Fibroblast of villous mesenchyme (primary cell): Measurements from ENCODE around the gene RPIA. TPM values are rescaled to one million over a fixed set of nuclear protein-coding genes. Genes with fewer than 3 reads are reported as not detected.

Experiments used
- DNase-seq: peaks from one replicate; pipeline ENCODE4 v3.0.0-alpha.2; 2010; ENCODE audit warnings: low read depth
- H3K4me3 ChIP-seq: 2 replicates; pipeline ENCODE4 v1.5.1; 2011; ENCODE audit warnings: low read depth, mild to moderate bottlenecking, low read length
- CTCF ChIP-seq: IDR thresholded peaks from 2 replicates; pipeline ENCODE4 v1.5.1; 2012; ENCODE audit warnings: low read depth, mild to moderate bottlenecking, low read length; ENCODE audit not compliant: insufficient read depth
- total RNA-seq: library from RNA; depleted of rRNA; stranded (reverse); fragments of >200 nt; gene quantifications from 2 replicates; pipeline ENCODE4 v1.2.3, GENCODE V29; 2012

Gene RPIA
- total RNA-seq, 1 donor = 9.5 TPM

GRCh38 chr2:88711289-88711688 is 19.8 kb downstream of the RPIA start:
- no peak for TF ChIP-seq CTCF
- DNase-seq = no peak
- H3K4me3 ChIP-seq = no peak overlapping the region

- no peak overlapping the region for H3K4me3 ChIP-seq
- no peak for TF ChIP-seq CTCF
- DNase-seq = no peak
Measured at GRCh38 chr2:88711897-88712296, 20.4 kb downstream of the RPIA start.

- H3K4me3 ChIP-seq = no peak overlapping the region
- no peak for DNase-seq
- no peak for TF ChIP-seq CTCF
Measured at GRCh38 chr2:88713408-88713807, 21.9 kb downstream of the RPIA start.

- no peak for TF ChIP-seq CTCF
- no peak overlapping the region for H3K4me3 ChIP-seq
- DNase-seq = no peak
Measured at GRCh38 chr2:88714667-88715066, 23.2 kb downstream of the RPIA start.

GRCh38 chr2:88720399-88720798 is 28.9 kb downstream of the RPIA start:
- no peak for DNase-seq
- H3K4me3 ChIP-seq = no peak overlapping the region
- TF ChIP-seq CTCF = no peak

- no peak for DNase-seq
- no peak overlapping the region for H3K4me3 ChIP-seq
- TF ChIP-seq CTCF = no peak
Measured at GRCh38 chr2:88721268-88721667, 29.8 kb downstream of the RPIA start.

- no peak for TF ChIP-seq CTCF
- no peak for DNase-seq
- H3K4me3 ChIP-seq = no peak overlapping the region
Measured at GRCh38 chr2:88724643-88725332, 33.3 kb downstream of the RPIA start.
